K562 (cell line): ENCODE measurements around the gene DPY19L3. TPM values are rescaled to one million over a fixed set of nuclear protein-coding genes. Genes with fewer than 3 reads are reported as not detected.

Experiments
- ATAC-seq: fragments of 200-7000 bp; cut with Tn5 transposase; 3 replicates; pipeline ENCODE4 v1.9.1; 2020; ENCODE audit warnings: moderate library complexity
- BruUV-seq: library from RNA; stranded (reverse); fragments of 400-500 nt; replicated peaks from 2 replicates; lab custom pipeline; 2021; lab: Mats Ljungman, UMichigan
- CTCF ChIA-PET: fragments of 300-600 bp; formaldehyde crosslinking; extraction: SDS; loops from one replicate; lab custom pipeline; 2021; ENCODE audit warnings: low intra/inter-chr PET ratio; lab: Yijun Ruan, JAX
- POLR2A ChIA-PET: fragments of 300-600, 350-650 bp; sonication (Branson Sonifier 250); formaldehyde crosslinking; extraction: SDS; loops from one replicate; lab custom pipeline; 2021; ENCODE audit warnings: antibody characterized with exemption, inconsistent platforms; lab: Yijun Ruan, JAX
- DNase-seq, 4 experiments: peaks; one replicate each; pipeline versions ENCODE4 v3.0.0 to v3.0.0-alpha.2; 2011 to 2018; ENCODE audit warnings: low spot score in 3 of 4, mixed read lengths in 3 of 4; ENCODE audit errors: extremely low read depth in 1 of 4
- FAIRE-seq: peaks from 2 replicates; lab custom pipeline; 2011; peaks lifted over from hg19 to GRCh38; lab: Jason Lieb, UNC
- H2AFZ ChIP-seq: 2 replicates; pipeline ENCODE4 v1.6.0; 2011; ENCODE audit warnings: low read depth, low read length, control low read depth, inconsistent platforms
- H3K27ac ChIP-seq: fragments of 200-600 bp; 3 replicates; pipeline ENCODE4 v1.8.0; 2011; ENCODE audit warnings: low read depth, mild to moderate bottlenecking, control low read depth, inconsistent platforms, low read length, moderate library complexity, mixed read lengths; ENCODE audit errors: extremely low read depth
- H3K27me3 ChIP-seq, 2 experiments: fragments of 300-600 bp in 1 of 2; 2 replicates in 1 of 2; 3 replicates in 1 of 2; pipeline versions ENCODE4 v1.6.0 to v1.8.0; 2011; ENCODE audit warnings: inconsistent platforms in 2 of 2, low read length in 2 of 2, mild to moderate bottlenecking in 1 of 2, mixed read lengths in 1 of 2, moderate library complexity in 1 of 2; ENCODE audit not compliant: control insufficient read depth in 2 of 2, insufficient read depth in 2 of 2
- H3K36me3 ChIP-seq: fragments of 300-600 bp; 3 replicates; pipeline ENCODE4 v1.8.0; 2011; ENCODE audit warnings: mild to moderate bottlenecking, low read length, inconsistent platforms; ENCODE audit not compliant: control insufficient read depth, insufficient read depth
- H3K4me1 ChIP-seq, 2 experiments: fragments of 200-600 bp in 1 of 2; replicated peaks in 1 of 2; 2 replicates in 1 of 2; 3 replicates in 1 of 2; pipeline versions ENCODE4 v1.5.1 to v1.8.0; 2011; ENCODE audit warnings: inconsistent platforms in 2 of 2, low read length in 2 of 2, mild to moderate bottlenecking in 1 of 2, mixed read lengths in 1 of 2, moderate library complexity in 1 of 2; ENCODE audit not compliant: control insufficient read depth in 2 of 2, insufficient read depth in 2 of 2
- H3K4me2 ChIP-seq: 2 replicates; pipeline ENCODE4 v1.6.1; 2011; ENCODE audit warnings: low read length, control low read depth, inconsistent platforms, mixed read lengths; ENCODE audit not compliant: insufficient read depth
- H3K4me3 ChIP-seq: fragments of 200-600 bp; sonication (generic), shearing (Covaris generic); 2 replicates; pipeline ENCODE4 v1.5.1; 2016; ENCODE audit warnings: control low read depth, inconsistent platforms
- H3K79me2 ChIP-seq: fragments of 200-600 bp; 3 replicates; pipeline ENCODE4 v1.8.0; 2011; ENCODE audit warnings: low read length, inconsistent platforms; ENCODE audit not compliant: control insufficient read depth, insufficient read depth
- H3K9ac ChIP-seq, 2 experiments: 2 replicates each; pipeline versions ENCODE4 v1.6.0 to v1.6.1; 2011; ENCODE audit warnings: low read depth in 2 of 2, low read length in 2 of 2, control low read depth in 1 of 2, inconsistent platforms in 1 of 2, mild to moderate bottlenecking in 1 of 2, mixed read lengths in 1 of 2; ENCODE audit not compliant: insufficient read depth in 1 of 2
- H3K9me1 ChIP-seq: one replicate; pipeline ENCODE4 v1.6.0; 2011; ENCODE audit warnings: inconsistent platforms, mild to moderate bottlenecking, low read length, moderate library complexity; ENCODE audit not compliant: control insufficient read depth, insufficient read depth
- H3K9me3 ChIP-seq: replicated peaks from 2 replicates; pipeline ENCODE4 v1.5.1; 2011; ENCODE audit warnings: low read depth, low read length, inconsistent platforms; ENCODE audit not compliant: control insufficient read depth, insufficient read depth
- H4K20me1 ChIP-seq: replicated peaks from 2 replicates; pipeline ENCODE4 v1.6.1; 2011; ENCODE audit warnings: low read length, inconsistent platforms, mixed read lengths; ENCODE audit not compliant: control insufficient read depth, insufficient read depth
- C11orf30 ChIP-seq: fragments of 450-650 bp; IDR thresholded peaks from 2 replicates; pipeline ENCODE4 v1.6.1; 2016; ENCODE audit warnings: low read depth, mild to moderate bottlenecking
- CREM ChIP-seq: IDR thresholded peaks from 2 replicates; pipeline ENCODE4 v1.6.1; 2014; ENCODE audit warnings: antibody characterized with exemption, low read depth
- MAFF ChIP-seq: IDR thresholded peaks from 2 replicates; pipeline ENCODE4 v1.6.1; 2012; ENCODE audit warnings: low read length, improper control_type of control experiment
- MAFG ChIP-seq: fragments of 450-650 bp; conservative IDR thresholded peaks from 2 replicates; pipeline ENCODE4 v1.6.1; 2016; ENCODE audit warnings: missing genetic modification characterization, missing compliant biosample characterization
- MAFK ChIP-seq: IDR thresholded peaks from 2 replicates; pipeline ENCODE4 v1.6.1; 2011; ENCODE audit warnings: low read length, improper control_type of control experiment
- MEIS2 ChIP-seq: fragments of 450-650 bp; IDR thresholded peaks from 2 replicates; pipeline ENCODE4 v1.6.1; 2014; ENCODE audit warnings: mild to moderate bottlenecking; ENCODE audit not compliant: partially characterized antibody
- RUNX1 ChIP-seq: sonication (generic); IDR thresholded peaks from 2 replicates; pipeline ENCODE4 v1.6.1; 2016; ENCODE audit warnings: antibody characterized with exemption, low read depth
- ZNF316 ChIP-seq: fragments of 450-650 bp; IDR thresholded peaks from 2 replicates; pipeline ENCODE4 v1.6.1; 2016
- WGBS: fragments of 100-300 bp; shearing (Covaris generic); methylation state at CpG from one replicate; pipeline ENCODE4 v1.1.6; 2016; ENCODE audit warnings: low coverage, mixed read lengths; ENCODE audit not compliant: insufficient coverage; ENCODE audit errors: missing lambda C conversion rate; 5-methylcytosine and 5-hydroxymethylcytosine counted together
- in situ Hi-C: fragments of 300-500 bp; cut with MboI; formaldehyde crosslinking; loops from 4 replicates; pipeline ENCODE4 v1.15.0; 2018; ENCODE audit warnings: inconsistent platforms, mixed read lengths
- intact Hi-C: fragments of 100-400 bp; cut with micrococcal nuclease; formaldehyde crosslinking; loops from 2 replicates; pipeline ENCODE4 v1.14.2; 2022
- polyA plus RNA-seq, 8 experiments: library from polyadenylated mRNA; depleted of rRNA in 4 of 8; stranded (reverse) in 5 of 8; unstranded in 3 of 8; fragments of >200 nt; fragmentation: Nextera tagmentation in 2 of 8; fragmentation: Illumina TruSeq in 1 of 8; extraction: Ambion mirVana in 2 of 8; extraction: Trizol in 1 of 8; gene quantifications; 2 replicates each; pipeline versions ENCODE4 v1.2.1 to v1.2.3, GENCODE V29; 2011 to 2014; ENCODE audit warnings: inconsistent platforms in 1 of 8, missing spikeins in 1 of 8
- total RNA-seq, 7 experiments: library from RNA; depleted of rRNA in 6 of 7; stranded (reverse); fragments of >200 nt in 6 of 7; fragmentation: Illumina TruSeq in 2 of 7; extraction: Trizol in 2 of 7; gene quantifications; 2 replicates each; pipeline versions ENCODE4 v1.2.1 to v1.2.3, GENCODE V29; 2011 to 2021; ENCODE audit warnings: low replicate concordance in 1 of 7
- TF ChIP-seq, protein P1 (sequence below): fragments of 250-450 bp; sonication (Bioruptor Pico); IDR thresholded peaks from 2 replicates; pipeline ENCODE4 v1.4.0; 2020; ENCODE audit warnings: borderline replicate concordance

DPY19L3 gene
- total and polyA plus RNA-seq, 9 of the 15 experiments (the other 6 are each of a cell fraction or from before 2014, with no cell fraction given), result 4.7 to 39.2 (median 22.0) TPM

DNA sequence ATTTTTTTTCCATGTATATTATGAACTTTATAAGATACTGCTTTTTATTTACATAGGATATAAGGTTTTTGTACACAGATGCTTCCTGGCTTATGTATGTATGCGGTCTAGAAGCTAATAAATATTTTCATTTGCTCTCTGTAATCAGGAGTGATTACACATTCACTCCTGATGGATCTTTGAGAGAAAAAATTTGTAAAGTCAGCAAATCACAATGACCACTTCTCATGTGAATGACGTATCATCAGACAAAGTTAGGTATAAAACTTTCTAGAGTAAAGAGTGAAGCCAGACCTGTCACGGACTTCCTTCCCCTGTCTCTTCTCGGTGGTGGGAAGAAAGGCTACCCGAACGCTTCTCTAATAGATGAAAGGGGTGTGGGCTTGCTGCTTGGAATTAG is 31.1 kb downstream of the DPY19L3 start:
- Histone ChIP-seq H3K4me3 (no peak overlapping the region), H3K79me2 (no peaks in the 10 kb centered on the region), H3K4me2 (no peak overlapping the region), H3K27me3 (no peaks in the 10 kb centered on the region), H3K27ac (no peak overlapping the region), H4K20me1 (no peaks in the 10 kb centered on the region), H3K9me1 (no peaks in the 10 kb centered on the region), H3K36me3 (peaks cover 60% of the 10 kb centered on the region), H3K9ac (no peak overlapping the region), H3K9me3 (no peaks in the 10 kb centered on the region), H2AFZ (no peak overlapping the region), H3K4me1 (no peaks in the 10 kb centered on the region; a peak in 1 of 5 replicates)
- WGBS, result 92% methylated on average over 6 of the region's 6 CpGs
- no TSS peak for BruUV-seq
- POLR2A ChIA-PET, result interaction anchor here (1.6 kb wide), 1 partner anchor 20 kb away, joined by 5 read pairs; no protein-coding TSS in a partner anchor
- DNase-seq, result no peak
- ATAC-seq, result no peak
- in situ Hi-C loops, result no loop called here
- CTCF ChIA-PET, result no interaction called here
- intact Hi-C loops, result no loop called here
- TF ChIP-seq, protein P1, sequence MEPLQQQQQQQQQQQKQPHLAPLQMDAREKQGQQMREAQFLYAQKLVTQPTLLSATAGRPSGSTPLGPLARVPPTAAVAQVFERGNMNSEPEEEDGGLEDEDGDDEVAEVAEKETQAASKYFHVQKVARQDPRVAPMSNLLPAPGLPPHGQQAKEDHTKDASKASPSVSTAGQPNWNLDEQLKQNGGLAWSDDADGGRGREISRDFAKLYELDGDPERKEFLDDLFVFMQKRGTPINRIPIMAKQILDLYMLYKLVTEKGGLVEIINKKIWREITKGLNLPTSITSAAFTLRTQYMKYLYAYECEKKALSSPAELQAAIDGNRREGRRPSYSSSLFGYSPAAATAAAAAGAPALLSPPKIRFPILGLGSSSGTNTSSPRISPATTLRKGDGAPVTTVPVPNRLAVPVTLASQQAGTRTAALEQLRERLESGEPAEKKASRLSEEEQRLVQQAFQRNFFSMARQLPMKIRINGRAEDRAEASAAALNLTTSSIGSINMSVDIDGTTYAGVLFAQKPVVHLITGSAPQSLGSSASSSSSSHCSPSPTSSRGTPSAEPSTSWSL (CRISPR knock-in tag), result no peak
- TF ChIP-seq MEIS2 (no peak), ZNF316 (peak; percentile 93), CREM (no peak), MAFF (peak; percentile 91), MAFK (peak; percentile 86), RUNX1 (no peak), C11orf30 (peak; percentile 85), MAFG (tag) (peak; percentile 82)
- FAIRE-seq, result no peak
